GM12801 (cell line): ENCODE data around the gene RSBN1L.

ENCODE experiments used
- CTCF ChIP-seq: IDR thresholded peaks from one replicate; pipeline ENCODE4 v1.5.1; 2011; ENCODE audit warnings: control low read depth; ENCODE audit not compliant: insufficient read length; ENCODE audit errors: extremely low read depth

RSBN1L gene

GRCh38 chr7:77783545-77783944 lies 87.3 kb downstream of the RSBN1L start:
- TF ChIP-seq CTCF, result no peak

- no peak for TF ChIP-seq CTCF
These were observed 89.8 kb downstream of the RSBN1L start for GRCh38 chr7:77786018-77786417.

- TF ChIP-seq CTCF, result no peak
These were observed 90.5 kb downstream of the RSBN1L start for GRCh38 chr7:77786741-77787140.

- no peak for TF ChIP-seq CTCF
These were observed 92.2 kb downstream of the RSBN1L start for GRCh38 chr7:77788327-77788902.

- TF ChIP-seq CTCF, result no peak
These were observed 95.1 kb downstream of the RSBN1L start for GRCh38 chr7:77791336-77791735.

- TF ChIP-seq CTCF, result no peak
These were observed 95.7 kb downstream of the RSBN1L start for GRCh38 chr7:77791956-77792355.

- TF ChIP-seq CTCF, result no peak
These were observed 97.7 kb downstream of the RSBN1L start for GRCh38 chr7:77794000-77794399.
